ENCODE measurements around the gene CTIF.
"Not testable (repeated sequence)": the region's sequence is repeated elsewhere in the genome, so short reads cannot be mapped to it uniquely, and the experiment has no call there.

CTIF gene

DNA sequence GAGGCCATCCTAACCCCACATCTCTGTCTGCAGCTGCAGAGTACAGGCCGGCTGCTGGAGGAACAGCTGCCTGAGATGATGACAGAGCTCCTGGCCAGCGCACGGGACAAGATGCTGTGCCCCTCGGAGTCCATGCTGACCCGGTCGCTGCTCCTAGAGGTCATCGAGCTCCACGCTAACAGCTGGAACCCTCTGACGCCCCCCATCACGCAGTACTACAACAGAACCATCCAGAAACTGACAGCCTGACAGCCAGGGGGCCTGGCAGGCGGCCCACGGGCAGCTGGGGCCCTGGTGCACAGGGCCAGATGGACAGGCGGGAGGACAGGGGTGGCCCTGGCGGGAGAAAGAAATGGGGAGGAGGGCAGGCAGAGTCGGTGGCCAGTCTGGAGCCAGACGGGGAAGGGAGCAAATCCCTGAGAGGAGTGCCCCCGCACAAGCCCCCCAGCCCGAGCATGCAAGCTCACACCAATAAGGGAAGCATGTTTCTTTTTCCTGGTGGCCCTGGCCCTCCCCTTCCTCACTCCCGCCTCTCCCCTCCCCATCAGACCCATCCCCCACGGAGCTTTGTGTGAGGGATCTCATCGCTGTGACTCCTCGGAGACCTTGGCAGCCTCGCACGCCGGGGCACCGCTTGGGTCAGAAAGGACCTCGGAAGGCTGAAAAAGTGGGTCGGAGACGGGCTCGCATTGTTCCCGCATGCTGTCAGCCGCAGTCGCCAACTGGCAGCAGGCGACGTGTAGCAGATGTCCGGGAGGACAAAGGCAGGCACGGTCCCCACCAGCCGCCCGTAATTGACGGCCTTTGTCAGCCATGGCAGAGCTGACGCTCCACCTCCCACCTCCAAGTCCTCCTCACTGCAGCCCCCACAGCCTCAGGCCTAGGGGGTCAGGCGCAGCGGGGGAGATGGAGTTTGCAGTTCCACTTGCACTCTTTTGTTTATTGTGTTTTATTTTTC lies 320.8 kb downstream of the CTIF start:
- no peak for DNase-seq (ENCODE audit: low read depth in 2 of 3, low spot score in 2 of 3)

DNA sequence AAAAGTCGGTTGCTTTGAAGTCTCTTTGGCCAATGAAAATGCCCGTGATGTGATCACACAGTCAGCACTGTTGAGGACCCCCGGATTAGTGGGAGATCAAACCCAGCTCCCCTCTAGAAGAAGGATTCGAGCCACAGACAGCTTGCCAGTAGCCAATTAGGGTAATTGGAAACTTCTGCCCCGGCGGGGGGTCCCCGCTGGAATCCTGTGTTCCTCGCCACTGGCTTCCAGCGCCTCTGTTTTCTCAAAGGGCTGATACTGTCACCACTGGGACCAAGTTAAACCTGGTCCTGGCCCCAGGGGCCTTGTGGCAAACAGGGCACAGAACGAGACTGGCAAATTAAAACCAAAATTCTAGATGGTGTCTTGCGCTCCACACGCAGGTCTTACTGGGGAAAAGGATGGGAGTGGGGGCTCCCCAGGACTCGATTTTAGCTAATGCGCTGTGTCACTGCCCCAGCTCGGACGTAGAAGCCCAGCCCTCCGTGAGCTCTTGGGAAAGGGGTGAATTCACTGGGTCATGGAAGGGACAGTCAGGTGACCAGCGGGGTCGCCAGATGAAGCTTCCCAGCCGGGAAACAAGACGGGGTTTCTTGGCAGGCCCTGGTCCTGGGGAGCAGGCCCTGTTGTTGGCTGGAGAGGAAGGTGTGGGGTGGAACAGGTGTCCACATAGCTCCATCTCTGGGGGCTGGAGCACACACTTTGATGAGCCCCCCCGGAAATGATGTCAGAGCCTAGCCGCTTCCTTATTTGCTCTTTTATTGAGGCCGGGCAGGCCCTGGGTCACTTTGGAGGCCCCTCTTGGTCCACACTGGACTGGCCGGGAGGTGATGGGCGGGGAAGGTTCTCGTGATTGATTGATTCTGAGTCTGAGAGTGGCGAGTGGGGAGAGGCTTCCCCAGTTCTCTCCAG lies 321.7 kb downstream of the CTIF start:
- no peak for DNase-seq (ENCODE audit: low read depth in 2 of 3, low spot score in 2 of 3)

DNA sequence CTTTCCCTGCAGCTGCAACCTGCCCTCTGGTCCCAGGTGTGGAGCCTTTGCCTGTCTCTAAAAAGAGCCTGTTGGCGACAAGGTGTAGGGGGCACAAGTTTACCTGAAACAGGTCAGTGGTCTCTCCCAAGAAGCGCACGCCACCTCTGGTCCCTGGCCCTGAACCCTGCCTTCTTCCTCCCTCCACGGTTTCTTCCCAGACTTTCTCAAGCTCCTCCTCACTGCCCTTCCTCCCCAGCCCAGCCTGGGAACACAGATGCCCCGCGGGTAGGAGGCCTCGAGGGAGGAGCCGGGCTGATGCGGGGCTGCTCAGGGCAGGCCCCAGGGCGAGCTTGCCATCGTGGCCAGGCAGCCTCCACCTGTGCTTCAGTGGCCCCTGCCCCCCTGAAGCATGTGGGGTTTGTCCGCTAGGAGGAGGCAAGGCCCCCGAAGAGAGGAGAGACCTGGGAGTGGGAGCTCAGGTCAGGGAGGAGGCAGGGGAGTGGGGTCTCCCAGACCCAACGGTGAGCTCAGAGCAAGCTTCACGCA lies 322.4 kb downstream of the CTIF start:
- no peak for DNase-seq (ENCODE audit: low read depth in 2 of 3, low spot score in 2 of 3)

DNA sequence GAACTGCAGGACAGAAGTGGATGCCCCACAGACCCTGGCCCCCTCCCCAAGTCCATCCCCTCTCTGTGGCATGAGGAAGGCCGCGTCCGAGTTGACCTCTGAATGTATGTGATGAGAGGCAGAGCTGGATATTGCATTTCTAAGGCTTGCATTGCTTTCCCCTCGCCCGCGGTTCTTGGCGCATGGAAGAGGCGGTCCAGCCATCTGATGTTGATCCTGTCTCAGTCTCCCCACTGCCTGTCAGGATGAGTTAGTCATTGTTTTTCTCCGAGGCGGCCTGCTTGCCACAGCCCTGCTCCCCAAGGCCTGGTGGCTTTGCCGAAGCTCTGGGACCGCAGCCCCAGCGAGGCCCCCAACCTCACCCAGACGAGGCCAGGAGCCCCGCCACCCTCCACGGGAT lies 323.3 kb downstream of the CTIF start:
- DNase-seq (ENCODE audit: low read depth in 2 of 3, low spot score in 2 of 3): no peak

DNA sequence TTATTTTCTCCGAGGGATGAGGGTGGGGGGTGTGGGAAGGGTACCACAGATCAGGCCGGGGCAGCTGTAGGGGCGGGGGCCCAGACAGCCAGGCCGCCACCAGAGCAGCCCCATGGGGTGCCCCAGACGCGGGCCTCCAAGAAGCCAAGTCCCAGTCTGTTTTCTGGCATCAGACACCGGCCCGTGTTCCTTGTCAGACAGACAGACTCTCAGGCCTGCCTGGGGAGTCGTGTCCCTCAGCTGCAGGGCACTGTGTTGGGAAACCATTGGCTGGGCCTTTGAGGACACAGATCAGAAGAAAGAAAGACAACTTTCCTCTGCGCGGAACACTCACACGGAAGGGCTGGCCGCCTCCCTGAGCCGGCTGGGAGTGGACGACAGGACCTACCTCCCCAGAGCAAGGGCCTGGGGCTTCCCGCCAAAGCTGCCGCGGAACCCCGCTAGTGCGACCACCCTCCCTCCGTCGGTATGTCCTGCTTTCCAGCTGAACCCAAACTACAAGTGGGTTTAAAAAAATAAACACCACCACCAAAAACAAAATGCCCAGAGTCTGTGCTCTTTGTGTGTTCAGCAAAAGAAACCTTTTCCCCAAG lies 323.9 kb downstream of the CTIF start:
- DNase-seq (ENCODE audit: low read depth in 2 of 3, low spot score in 2 of 3): no peak

DNA sequence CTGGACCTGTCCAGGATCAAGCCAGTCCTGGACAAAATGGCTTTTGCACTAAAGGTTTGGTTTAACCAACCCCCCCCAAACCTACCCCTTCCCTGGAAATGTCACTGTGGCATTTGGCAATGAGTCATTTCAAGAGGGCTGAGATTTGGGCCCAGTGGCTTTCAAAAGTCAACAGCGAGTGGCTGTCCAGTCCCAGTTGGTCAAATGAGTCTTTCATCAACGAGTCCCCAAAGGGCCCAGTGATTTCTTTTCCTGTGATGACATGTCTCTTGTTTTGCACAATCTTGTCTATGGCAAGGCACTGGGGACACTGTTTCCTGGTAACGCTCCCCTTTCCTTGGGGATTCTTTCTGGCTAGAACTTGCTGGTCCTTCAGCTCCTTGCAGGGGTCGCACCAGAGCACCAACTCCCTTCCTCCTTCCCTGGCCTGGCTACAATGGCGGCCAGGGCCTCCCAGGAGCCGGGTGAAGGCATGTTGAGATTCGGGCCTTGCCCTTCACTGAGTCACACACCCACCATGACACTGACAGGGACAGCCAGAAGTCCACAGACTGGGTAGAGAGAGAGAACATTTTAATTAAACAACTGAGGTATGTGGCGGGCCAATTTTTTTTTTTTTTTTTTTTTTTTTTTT lies 324.7 kb downstream of the CTIF start:
- DNase-seq (ENCODE audit: low read depth in 2 of 3, low spot score in 2 of 3): no peak

DNA sequence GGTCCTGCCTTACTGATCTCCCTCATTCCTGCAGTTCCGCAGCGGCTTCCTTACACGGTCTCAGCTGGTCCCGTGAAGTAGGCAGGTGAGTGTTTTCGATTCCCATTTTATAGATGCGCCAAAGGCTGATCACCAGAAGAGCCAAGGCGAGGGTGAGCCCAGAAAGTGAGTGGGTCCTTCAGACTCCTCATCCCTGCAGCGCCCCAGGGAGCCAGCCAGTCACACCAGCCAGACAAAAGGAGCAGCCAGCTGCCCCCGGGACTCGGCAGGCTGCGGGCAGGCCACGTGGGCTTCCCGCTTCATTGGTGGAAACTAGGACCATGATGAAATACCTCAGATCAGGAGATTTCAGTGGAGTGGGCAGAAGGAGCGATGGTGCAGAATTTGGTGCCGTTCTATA lies 326.0 kb downstream of the CTIF start:
- no peak for DNase-seq (ENCODE audit: low read depth in 2 of 3, low spot score in 2 of 3)

DNA sequence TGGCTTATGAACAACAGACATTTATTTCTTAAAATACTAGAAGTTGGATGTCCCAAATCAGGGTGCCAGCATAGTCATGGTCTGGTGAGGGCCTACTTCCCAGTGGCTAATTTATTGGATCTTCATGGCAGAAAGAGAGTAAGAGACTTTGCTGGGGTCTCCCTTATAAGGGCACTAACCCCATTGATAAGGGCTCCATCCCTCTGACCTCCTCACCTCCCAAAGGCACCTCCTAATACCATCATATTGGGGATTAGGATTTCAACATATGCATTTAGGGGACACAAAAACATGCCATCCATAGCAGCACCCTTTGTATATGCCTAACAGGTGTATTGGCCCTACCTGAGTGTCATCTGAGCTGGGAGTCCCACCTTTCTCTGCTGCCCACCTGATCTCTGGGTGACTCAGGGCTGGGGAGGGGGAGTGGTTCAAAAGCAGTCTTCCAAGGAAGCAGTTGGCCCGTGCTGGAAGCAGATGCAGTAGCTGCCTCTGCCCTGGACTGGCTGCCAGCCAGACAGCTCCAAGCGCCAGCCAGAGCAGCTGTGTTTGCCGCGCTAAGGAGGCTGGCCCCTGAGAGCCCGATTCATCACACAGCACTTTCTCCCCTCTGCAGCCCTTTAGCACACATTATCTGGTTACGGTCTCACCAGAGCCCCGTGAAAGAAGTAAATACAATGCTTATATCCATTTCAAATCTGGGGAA lies 327.4 kb downstream of the CTIF start:
- no peak for DNase-seq (ENCODE audit: low read depth in 2 of 3, low spot score in 2 of 3)

DNA sequence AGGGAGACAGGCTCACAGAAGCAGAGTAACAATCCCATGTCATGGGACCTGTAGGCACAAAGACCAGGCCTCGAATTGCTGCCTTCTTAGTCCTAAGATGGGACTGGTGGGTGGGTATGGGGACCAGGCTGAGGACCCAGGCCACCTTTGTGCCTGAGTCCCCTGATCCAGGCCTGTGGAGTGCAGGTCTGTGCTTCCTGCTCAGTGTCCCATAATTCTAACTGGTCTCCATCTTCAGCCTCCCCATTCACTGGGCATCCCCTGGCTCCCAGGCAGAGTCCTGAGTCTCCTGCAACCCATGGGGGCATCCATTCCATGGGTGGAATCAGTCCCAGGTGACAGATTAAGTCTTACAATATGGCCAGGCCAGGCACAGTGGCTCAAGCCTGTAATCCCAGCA lies 328.0 kb downstream of the CTIF start:
- no peak for DNase-seq (ENCODE audit: low read depth in 2 of 3, low spot score in 2 of 3)

DNA sequence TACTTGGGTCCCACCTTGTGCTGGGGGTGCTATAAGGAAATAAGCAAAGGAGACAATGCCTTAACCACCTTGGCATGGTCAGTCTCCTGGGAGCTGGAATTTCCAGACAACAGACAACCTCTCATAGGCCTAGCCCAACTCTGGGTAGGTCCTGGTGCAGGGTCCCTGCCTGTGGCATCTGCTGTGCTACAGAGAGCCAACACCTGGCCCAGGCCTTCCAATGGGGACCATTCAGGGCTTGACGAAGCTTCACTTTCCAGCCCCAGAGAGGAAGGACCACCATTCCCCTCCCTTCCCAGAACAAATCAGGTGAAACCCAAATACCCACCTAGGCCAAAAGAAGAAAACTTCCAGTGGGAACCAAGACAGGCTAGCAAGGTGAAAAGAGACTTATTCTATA lies 329.1 kb downstream of the CTIF start:
- DNase-seq (ENCODE audit: low read depth in 2 of 3, low spot score in 2 of 3): no peak

DNA sequence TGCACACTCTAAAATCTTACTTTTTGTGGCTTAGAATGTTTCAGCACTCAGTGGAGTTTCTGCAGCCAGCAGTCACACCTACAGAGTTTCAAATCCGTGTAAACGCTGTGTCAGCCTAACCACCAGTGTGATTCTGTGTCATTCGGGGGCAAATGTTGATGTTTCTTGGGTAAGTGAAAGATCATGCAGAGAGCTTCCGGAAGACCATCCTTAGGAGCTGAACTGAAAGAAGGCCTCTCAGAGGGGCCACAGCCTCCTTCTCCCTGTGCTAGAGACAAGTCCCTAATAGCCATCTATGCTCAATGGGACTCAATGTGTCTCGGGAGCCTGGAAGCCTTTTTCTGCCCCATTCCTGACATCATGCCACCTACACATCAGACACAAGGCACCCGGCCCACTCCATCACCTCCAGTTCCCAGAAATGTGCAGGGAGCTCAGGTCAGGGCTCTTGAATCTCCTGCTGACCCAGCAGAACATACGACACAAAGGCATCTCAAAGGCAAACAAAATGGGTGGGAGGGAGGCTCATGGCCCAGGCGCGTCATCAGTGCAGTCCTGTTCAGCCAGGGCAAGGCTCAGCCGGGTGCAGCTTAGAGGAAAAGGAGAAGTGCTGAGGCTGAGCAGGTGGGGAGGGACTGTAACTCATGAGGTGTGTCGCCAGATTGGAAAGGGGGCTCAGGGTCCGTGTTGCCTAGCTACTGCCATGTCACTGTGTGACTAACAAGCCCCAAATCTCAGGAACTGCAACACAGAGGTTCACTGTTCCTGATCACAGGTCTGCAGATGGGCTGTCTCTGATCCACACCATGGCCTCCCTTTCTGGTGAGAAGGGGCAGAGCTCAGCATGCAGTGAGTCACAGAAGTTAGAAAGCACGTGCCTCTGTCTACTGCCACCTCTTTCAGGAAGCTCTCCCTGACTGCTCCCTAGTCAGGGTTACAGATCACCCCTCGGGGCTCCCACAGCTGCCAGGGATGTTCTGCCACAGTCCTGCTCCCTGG lies 329.9 kb downstream of the CTIF start:
- peak in 1 of 3 experiments; percentile 40 for DNase-seq (ENCODE audit: low read depth in 2 of 3, low spot score in 2 of 3)

DNA sequence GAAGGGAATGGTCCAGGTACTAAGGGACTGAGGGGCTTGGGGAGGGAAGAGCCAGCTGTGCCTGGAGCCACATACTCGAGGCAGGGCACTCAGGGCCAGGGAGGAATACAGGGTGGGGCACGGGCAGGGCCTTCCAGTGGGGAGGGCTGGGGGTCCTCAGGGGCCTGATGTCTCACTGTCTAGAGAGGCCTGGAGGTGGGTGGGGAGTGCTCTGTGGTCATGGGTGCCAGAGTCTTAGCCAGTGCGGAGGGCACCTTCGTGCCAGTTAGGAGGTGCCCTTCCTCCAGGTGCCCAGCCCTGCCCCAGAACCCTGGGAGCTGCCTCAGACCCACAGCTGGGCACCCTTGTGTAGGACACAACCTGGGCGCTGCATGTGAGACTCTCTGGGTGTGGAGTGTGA lies 330.8 kb downstream of the CTIF start:
- no peak for DNase-seq (ENCODE audit: low read depth in 2 of 3, low spot score in 2 of 3)

DNA sequence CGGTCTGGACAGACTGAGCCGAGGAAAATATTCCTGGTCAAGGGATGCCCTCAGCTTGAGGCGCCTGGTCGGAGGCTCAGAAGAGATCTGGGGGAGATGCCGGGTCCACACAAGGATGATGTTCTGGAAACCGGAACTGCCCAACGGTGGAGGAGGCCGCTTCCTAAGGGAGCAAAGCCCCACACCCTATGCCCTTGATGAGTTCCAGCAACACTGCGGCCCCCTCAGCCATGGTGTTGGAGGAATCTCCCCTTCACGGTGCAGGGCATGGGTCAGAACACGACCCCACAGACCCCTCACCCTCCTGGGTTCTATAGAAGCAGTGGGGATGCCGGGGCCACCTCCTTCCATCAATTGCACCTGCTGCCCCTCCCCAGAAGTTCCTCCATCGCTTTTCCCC lies 332.1 kb downstream of the CTIF start:
- DNase-seq (ENCODE audit: low read depth in 2 of 3, low spot score in 2 of 3): not testable (repeated sequence)

DNA sequence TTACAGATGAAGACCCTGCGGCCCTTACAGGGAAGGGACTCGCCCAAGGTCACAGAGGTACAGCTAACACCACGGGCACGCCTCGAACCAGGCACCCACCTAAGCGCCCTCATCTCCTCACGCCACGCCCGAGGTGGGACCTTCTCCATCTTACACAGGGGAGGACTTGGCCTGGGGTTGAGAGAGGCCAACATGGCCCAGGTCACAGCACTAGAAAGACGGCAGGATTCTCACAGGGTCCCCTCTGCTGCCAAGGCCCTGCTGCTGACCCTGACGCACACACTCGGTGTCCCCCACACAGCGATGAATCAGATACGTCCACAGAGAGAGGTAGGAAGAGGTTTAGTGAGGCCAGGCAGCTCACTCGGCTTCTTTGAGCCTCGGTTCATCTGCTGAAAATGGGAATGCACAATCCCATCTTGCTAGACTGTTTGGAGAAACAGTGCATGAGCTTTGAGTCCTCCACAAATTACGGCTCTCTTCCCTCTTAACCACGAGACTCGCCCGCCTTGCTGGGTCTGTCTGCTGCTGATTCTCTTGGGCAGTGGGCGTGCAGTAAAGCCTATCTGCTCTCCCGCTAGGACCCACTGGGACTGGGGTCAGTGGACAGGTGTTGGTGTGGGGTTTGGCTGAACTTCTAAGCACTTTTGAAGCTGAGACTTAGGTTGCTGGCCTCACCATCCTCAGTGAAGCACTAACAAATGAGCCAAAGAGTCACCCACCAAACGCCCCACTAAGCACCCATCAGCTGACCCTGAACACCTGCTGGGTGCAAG lies 332.7 kb downstream of the CTIF start:
- no peak for DNase-seq (ENCODE audit: low read depth in 2 of 3, low spot score in 2 of 3)

DNA sequence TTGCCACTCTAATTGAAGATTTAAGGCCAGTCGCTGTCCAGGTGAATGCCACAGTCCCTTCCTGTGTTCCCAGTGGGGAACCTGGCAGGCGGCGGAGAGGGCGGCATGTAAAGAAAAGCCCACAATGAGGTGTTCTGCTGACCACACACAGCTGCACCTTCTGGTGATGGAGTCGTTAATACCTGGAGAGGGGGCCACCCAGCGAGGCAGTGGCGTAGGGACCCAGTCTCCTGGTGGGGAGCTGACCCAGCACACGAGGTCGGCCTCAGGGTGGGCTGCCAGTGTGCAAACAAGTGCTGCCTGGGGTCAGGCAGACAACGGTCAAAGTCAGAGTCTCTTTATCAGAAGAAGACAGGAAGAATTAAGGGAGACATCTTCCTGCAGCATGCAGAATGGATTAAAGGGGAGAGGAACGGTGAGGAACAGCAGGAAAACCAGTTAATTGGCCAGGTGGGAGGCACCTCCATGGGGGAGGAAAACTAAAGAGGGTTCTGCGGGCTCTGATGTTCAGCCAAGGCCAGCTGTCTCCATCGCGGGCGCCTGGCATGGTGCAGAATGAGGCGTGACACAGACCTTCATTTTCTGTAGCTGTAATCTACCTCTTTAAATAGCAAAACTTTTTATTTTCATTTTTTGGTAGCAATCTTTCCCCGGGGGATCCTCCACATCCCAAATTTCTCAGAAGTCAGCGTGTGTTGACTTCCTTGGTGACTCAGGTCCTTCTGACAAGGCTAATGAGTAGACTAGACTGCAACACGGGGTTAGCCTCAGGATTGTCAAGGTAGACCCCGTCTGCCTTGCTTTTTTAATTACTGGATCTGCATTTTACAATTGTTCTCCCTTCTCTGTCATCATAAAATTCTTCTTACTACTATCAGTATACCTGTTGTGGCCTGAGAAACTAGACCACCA lies 333.7 kb downstream of the CTIF start:
- DNase-seq (ENCODE audit: low read depth in 2 of 3, low spot score in 2 of 3): no peak

DNA sequence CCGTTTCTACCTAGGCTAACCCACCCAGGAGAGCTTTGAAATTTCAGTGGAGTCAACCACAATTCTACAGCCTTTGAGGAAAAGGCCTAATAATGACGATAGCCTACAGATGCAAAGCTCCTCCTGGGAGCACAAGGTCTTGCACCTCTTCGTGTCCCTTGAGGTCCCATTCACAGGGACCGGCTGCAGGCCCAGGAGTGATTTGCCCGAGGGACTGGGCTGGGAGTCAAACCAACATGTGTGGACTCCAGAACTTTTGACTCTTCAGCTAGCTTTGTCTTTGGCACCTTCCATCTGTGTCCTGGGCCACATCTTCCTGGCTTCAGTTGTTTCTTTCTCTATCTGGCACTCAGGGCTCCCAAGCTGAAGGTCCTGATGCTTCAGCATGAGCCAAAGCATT lies 335.4 kb downstream of the CTIF start:
- no peak for DNase-seq (ENCODE audit: low read depth in 2 of 3, low spot score in 2 of 3)

DNA sequence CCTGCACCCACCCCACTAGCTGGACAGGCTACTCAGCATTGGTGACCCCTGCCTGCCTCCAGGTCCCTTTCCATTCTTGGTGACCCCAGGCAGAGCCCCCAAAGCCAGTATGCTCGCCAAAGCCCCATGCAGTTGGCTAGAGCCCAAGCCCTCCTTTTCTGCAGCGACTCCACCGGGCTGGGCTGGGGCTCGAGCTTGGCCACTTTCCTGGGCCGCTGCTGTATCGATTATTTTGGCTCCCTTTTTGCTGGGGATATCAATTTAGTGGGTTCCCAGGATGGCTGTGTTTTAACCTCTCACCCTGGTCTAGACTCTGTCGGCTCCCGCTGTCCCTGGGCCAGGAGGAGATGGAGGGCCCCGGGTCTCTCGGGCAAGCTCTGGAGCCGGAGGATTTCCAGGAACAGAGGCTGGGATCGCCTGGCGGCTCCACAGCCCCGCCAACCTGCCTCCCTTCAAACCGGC lies 335.9 kb downstream of the CTIF start:
- no peak for DNase-seq (ENCODE audit: low read depth in 2 of 3, low spot score in 2 of 3)
